Breast epithelium (tissue), 4 donors: Measurements from ENCODE around the gene ZBTB5. TPM values are rescaled to one million over a fixed set of nuclear protein-coding genes. Genes with fewer than 3 reads are reported as not detected.

Experiments used
- DNase-seq, 2 donors: peaks; one replicate each; pipeline ENCODE4 v3.0.0-alpha.2; 2019; ENCODE audit warnings: low spot score in 2 of 2
- H3K27ac ChIP-seq, 2 donors: fragments of 200-600 bp; sonication (generic) in 1 of 2; one replicate each; pipeline ENCODE4 v1.5.1; 2016 to 2019; ENCODE audit warnings: mild to moderate bottlenecking in 1 of 2
- H3K27me3 ChIP-seq, 2 donors: fragments of 200-600 bp; sonication (generic) in 1 of 2; one replicate each; pipeline versions ENCODE4 v1.5.1 to v1.6.0; 2017 to 2019; ENCODE audit warnings: control low read depth in 1 of 2, mild to moderate bottlenecking in 1 of 2
- H3K36me3 ChIP-seq: fragments of 200-600 bp; one replicate; pipeline ENCODE4 v1.5.1; 2019
- H3K4me1 ChIP-seq, 2 donors: fragments of 200-600 bp; sonication (generic); one replicate each; pipeline ENCODE4 v1.5.1; 2016 to 2019; ENCODE audit warnings: control low read depth in 1 of 2
- H3K4me3 ChIP-seq, 3 donors: fragments of 200-600 bp; sonication (generic); 1 replicate in 2 of 3; 2 replicates in 1 of 3; pipeline ENCODE4 v1.5.1; 2016 to 2019; ENCODE audit warnings: mild to moderate bottlenecking in 3 of 3, moderate library complexity in 2 of 3
- H3K9me3 ChIP-seq, 2 donors: fragments of 200-600 bp; sonication (generic) in 1 of 2; one replicate each; pipeline ENCODE4 v1.5.1; 2016 to 2019; ENCODE audit warnings: control low read depth in 1 of 2
- CTCF ChIP-seq, 3 donors: fragments of 450-650 bp; IDR thresholded peaks; one replicate each; pipeline ENCODE4 v1.5.1; 2016 to 2017; ENCODE audit warnings: antibody characterized with exemption in 3 of 3, mild to moderate bottlenecking in 3 of 3, moderate library complexity in 3 of 3
- POLR2A ChIP-seq: fragments of 450-650 bp; IDR thresholded peaks from one replicate; pipeline ENCODE4 v1.6.1; 2016; ENCODE audit warnings: antibody characterized with exemption, mild to moderate bottlenecking, moderate library complexity
- POLR2AphosphoS5 ChIP-seq, 3 donors: sonication (generic); formaldehyde crosslinking; IDR thresholded peaks; one replicate each; pipeline ENCODE4 v1.6.1; 2017; ENCODE audit warnings: antibody characterized with exemption in 3 of 3
- intact Hi-C: fragments of 100-400 bp; cut with DNase I; formaldehyde crosslinking; loops from one replicate; pipeline ENCODE4 v1.15.1; 2023; ENCODE audit warnings: low total_unique reads
- total RNA-seq, 3 donors: library from RNA; depleted of rRNA; stranded (reverse); fragments of >200 nt; gene quantifications; one replicate each; pipeline ENCODE4 v1.1.0, GENCODE V29; 2016

ZBTB5 gene
- total RNA-seq, 3 donors from 2014 or later: 10.6 to 21.5 (median 14.7) TPM

GRCh38 chr9:37496020-37496419 lies 30.8 kb upstream of the ZBTB5 start:
- no peak overlapping the region for H3K27ac ChIP-seq
- H3K36me3 ChIP-seq: peaks cover 4% of the 10 kb centered on the region
- H3K27me3 ChIP-seq: no peaks in the 10 kb centered on the region
- TF ChIP-seq CTCF (IDR thresholded peaks at IDR 0.05) (no peak), POLR2A (no peak), POLR2AphosphoS5 (IDR thresholded peaks at IDR 0.05) (no peak)
- no peak for DNase-seq
- no peaks in the 10 kb centered on the region for H3K4me1 ChIP-seq
- intact Hi-C loops: loop anchor here (10.0 kb wide), 1 partner anchor 1961 kb away; no protein-coding TSS in a partner anchor
- H3K9me3 ChIP-seq: no peaks in the 10 kb centered on the region
- no peak overlapping the region for H3K4me3 ChIP-seq

- TF ChIP-seq CTCF (IDR thresholded peaks at IDR 0.05) (no peak), POLR2AphosphoS5 (IDR thresholded peaks at IDR 0.05) (no peak)
- Histone ChIP-seq H3K27ac (no peak overlapping the region), H3K36me3 (peaks cover 4% of the 10 kb centered on the region), H3K9me3 (no peaks in the 10 kb centered on the region), H3K4me1 (no peaks in the 10 kb centered on the region), H3K27me3 (no peaks in the 10 kb centered on the region), H3K4me3 (no peak overlapping the region)
- no peak for DNase-seq
- intact Hi-C loops: loop anchor here (10.0 kb wide), 1 partner anchor 1961 kb away; no protein-coding TSS in a partner anchor
These were observed 30.3 kb upstream of the ZBTB5 start for GRCh38 chr9:37495571-37495970.

- TF ChIP-seq CTCF (IDR thresholded peaks at IDR 0.05) (no peak), POLR2A (no peak), POLR2AphosphoS5 (IDR thresholded peaks at IDR 0.05) (no peak)
- Histone ChIP-seq H3K27me3 (no peaks in the 10 kb centered on the region), H3K4me1 (peaks cover 0 to 12% of the 10 kb centered on the region in 2 donors), H3K9me3 (no peaks in the 10 kb centered on the region), H3K27ac (no peak overlapping the region), H3K4me3 (no peak overlapping the region), H3K36me3 (no peaks in the 10 kb centered on the region)
- DNase-seq: no peak
- intact Hi-C loops: loop anchor here (10.0 kb wide), 1 partner anchor 1957 kb away; no protein-coding TSS in a partner anchor
These were observed 26.7 kb upstream of the ZBTB5 start for GRCh38 chr9:37491939-37492338.

GRCh38 chr9:37486616-37487548 lies 21.6 kb upstream of the ZBTB5 start:
- TF ChIP-seq POLR2AphosphoS5 (IDR thresholded peaks at IDR 0.05) (no peak), CTCF (IDR thresholded peaks at IDR 0.05) (no peak), POLR2A (no peak)
- Histone ChIP-seq H3K27me3 (peaks cover 0 to under 1% of the 10 kb centered on the region in 2 donors), H3K4me1 (peaks cover 0 to 14% of the 10 kb centered on the region in 2 donors), H3K27ac (peak overlapping the region; percentile 82 to 88), H3K9me3 (no peaks in the 10 kb centered on the region), H3K36me3 (no peaks in the 10 kb centered on the region), H3K4me3 (peak overlapping the region; percentile 63 to 77 (median 73))
- peak in 1 of 2 donors; percentile 48 for DNase-seq
- intact Hi-C loops: loop anchor here (10.0 kb wide), 2 partner anchors 62 to 108 kb away; partner anchors contain the start of genes GRHPR and TOMM5

GRCh38 chr9:37486256-37486615 lies 21.0 kb upstream of the ZBTB5 start:
- peaks cover 0 to 6% of the 10 kb centered on the region in 2 donors for H3K27me3 ChIP-seq
- H3K27ac ChIP-seq: peak overlapping the region; percentile 82 to 88
- no peak for DNase-seq
- H3K9me3 ChIP-seq: no peaks in the 10 kb centered on the region
- no peak for TF ChIP-seq POLR2AphosphoS5 (IDR thresholded peaks at IDR 0.05)
- TF ChIP-seq POLR2A: no peak
- no peak for TF ChIP-seq CTCF (IDR thresholded peaks at IDR 0.05)
- peak overlapping the region; percentile 63 to 77 (median 73) for H3K4me3 ChIP-seq
- H3K4me1 ChIP-seq: peaks cover 0 to 14% of the 10 kb centered on the region in 2 donors
- intact Hi-C loops: loop anchor here (10.0 kb wide), 2 partner anchors 61 to 109 kb away; partner anchors contain the start of genes GRHPR and TOMM5
- no peaks in the 10 kb centered on the region for H3K36me3 ChIP-seq
